H7 (cell line): ENCODE data around the gene NF2. TPM values are rescaled to one million over a fixed set of nuclear protein-coding genes. Genes with fewer than 3 reads are reported as not detected.

Experiments used
- DNase-seq: peaks from one replicate; pipeline ENCODE4 v3.0.0; 2012
- H3K27me3 ChIP-seq: 2 replicates; pipeline ENCODE4 v1.6.0; 2011; ENCODE audit warnings: mild to moderate bottlenecking, low read length; ENCODE audit not compliant: control insufficient read depth, insufficient read depth
- H3K36me3 ChIP-seq: replicated peaks from 2 replicates; pipeline ENCODE4 v1.5.1; 2011; ENCODE audit warnings: low read length; ENCODE audit not compliant: control insufficient read depth, insufficient read depth
- H3K4me3 ChIP-seq: 2 replicates; pipeline ENCODE4 v1.5.1; 2011; ENCODE audit warnings: low read depth, mild to moderate bottlenecking, control low read depth, low read length, moderate library complexity; ENCODE audit not compliant: insufficient read depth
- total RNA-seq: library from RNA; depleted of rRNA; stranded (reverse); fragments of >200 nt; shearing (Covaris generic); gene quantifications from 2 replicates; pipeline ENCODE4 v1.2.3, GENCODE V29; 2014

Gene NF2
- total RNA-seq, 1 experiment from 2014 or later, result 52.0 TPM

DNA sequence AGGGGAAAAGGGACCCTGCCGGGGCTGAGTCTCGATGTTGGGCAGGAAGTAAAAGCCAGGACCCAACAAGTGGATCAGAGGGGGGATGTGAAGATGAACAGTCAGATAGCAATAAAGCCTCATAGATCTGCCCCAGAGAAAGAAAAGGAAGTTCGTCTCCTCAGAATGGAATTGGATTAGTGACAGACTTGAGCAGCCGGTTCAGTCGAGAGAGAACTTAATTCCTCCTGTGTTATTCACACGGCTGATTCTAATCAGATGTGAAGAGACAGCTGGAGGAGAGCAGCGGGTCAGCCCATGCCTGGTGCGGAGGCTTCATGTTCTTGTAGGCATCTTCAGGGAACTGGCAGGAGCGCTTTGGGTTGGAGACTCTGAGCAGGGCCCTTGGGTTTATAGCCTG is 87.0 kb downstream of the NF2 start:
- no peak for DNase-seq
- no peak overlapping the region for H3K4me3 ChIP-seq
- no peaks in the 10 kb centered on the region for H3K27me3 ChIP-seq
- no peaks in the 10 kb centered on the region; the same call in 1 of the 2 replicates for H3K36me3 ChIP-seq

DNA sequence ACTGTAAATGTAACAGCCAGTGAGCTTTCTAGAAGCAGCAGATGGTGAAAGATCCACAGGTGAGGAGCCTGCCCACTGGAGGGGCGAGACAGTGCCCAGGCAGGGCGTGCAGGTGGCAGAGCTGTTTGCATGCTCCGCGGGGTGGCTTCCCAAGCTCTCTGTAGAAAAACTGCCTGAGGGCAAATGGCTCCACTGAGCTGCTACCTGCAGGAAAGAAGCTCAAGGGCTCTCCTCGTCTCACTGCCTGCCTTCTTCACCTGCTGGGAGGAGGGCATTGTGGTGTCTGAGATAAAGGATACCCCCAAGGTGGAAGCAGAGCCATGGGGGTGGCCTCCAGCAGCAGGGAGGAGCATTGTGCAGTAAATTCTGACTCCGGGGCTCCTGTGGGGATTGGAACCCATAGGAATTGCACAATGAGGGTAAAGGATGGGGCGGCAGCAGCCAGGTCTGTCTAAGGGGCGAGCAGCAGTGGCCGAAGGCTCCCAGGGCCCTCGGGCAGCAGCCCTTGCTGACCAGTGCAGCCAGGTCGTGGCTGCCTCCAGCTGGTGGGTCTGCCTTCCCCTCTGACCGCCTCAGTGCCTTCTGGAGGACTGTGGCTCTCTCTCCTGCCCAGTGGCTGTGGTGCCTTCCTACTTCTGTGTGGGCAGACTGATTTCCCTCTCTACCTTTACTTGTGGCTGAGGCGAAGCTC is 88.3 kb downstream of the NF2 start:
- Histone ChIP-seq H3K27me3 (no peaks in the 10 kb centered on the region), H3K4me3 (no peak overlapping the region), H3K36me3 (no peaks in the 10 kb centered on the region; the same call in 1 of the 2 replicates)
- DNase-seq, result peak; percentile 76

DNA sequence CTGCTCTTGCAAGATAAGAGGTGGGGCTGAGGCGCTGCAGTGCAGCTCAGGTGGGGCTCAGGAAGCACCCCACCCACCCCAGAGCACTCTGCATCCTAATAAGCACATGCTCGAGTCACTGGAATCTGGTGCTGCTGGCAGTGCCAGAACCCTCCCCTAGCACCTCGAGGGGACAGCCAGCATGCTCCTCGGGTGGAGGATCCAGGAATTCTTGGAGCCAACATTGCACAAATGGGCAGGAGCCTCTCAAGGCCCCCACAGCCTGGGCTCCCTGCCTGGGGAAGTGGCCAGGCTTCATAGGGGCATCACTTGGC is 88.9 kb downstream of the NF2 start:
- no peaks in the 10 kb centered on the region; the same call in 1 of the 2 replicates for H3K36me3 ChIP-seq
- DNase-seq, result peak; percentile 61
- no peak overlapping the region for H3K4me3 ChIP-seq
- H3K27me3 ChIP-seq, result no peaks in the 10 kb centered on the region

DNA sequence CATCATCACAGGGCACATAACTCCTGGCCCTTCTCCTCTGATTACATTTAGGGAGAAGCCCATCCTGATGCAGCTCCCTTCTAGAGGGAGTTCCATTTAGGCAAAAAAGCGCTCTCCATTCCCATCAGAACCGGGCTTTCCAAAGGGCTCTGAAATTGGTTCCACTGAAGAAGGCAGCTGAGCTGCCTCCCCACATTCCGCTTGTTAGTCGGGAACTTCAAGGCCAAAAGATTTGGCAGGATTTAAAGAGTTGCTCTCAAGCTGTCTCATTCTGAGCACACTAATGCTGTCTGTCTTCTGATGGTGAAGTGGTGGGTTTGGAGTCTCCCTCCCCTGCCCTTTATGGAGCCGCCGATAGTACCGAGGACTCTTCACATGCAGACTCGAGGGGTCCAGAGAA is 89.7 kb downstream of the NF2 start:
- H3K27me3 ChIP-seq, result no peaks in the 10 kb centered on the region
- no peak overlapping the region for H3K4me3 ChIP-seq
- H3K36me3 ChIP-seq, result no peaks in the 10 kb centered on the region
- DNase-seq, result no peak

DNA sequence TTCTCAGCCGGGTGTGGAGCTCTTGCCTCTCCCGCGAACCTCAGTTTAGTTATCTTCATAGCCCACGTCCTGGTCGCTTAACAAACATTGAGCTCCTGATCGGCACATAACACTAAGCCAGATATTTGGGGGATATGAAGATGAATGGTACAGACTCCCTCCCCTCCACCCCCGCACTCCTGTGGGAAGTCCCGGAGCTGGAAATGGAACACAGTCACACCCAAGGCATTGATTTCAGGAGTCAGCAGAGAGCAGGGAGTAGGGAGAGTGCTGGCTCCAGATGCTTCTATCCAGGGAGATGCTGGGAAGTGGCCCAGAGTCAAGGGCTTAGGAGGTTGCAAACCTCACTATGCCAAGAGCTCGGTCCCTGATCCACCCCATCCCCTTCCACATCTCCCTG is 90.2 kb downstream of the NF2 start:
- no peaks in the 10 kb centered on the region for H3K36me3 ChIP-seq
- no peaks in the 10 kb centered on the region for H3K27me3 ChIP-seq
- no peak for DNase-seq
- H3K4me3 ChIP-seq, result no peak overlapping the region

DNA sequence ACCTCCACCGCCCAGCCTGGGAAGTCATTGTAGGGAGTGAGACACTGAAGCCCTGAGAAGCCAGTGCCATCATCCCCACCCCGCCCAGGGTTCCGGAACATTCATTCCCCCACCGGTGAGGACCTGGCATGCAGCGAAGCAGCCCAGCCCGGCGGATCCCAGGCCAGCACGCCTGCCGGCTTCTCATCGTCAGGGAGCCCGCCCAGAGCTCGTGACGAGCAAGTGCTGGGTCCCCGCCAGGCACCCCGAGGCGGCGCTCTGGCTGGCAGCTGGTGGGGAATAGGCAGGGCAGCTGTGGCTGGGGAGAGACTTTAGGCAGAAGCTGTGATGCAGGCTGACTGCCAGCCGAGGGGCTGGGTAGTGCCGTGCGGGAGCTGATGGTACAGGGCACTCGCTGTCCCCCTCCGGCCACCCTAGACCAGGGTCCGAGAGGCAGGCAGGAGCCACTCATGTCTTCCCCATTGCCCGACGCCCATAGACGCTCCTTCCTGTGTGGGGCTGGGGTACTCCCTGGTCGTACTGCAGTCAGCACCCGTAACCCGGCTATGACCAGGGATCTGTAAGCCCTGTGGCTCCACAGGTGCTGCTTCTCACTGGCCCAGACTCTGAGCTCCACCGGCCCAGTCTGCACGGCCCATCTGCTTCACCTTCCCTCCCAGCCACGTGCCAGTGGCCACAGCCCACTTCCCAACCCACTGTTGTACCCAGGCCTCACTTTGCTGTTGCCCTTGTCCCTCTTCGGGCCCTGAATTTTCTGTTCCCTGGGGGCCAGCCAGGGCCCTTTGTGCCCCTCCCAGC is 91.9 kb downstream of the NF2 start:
- DNase-seq, result no peak
- H3K27me3 ChIP-seq, result no peaks in the 10 kb centered on the region
- no peaks in the 10 kb centered on the region for H3K36me3 ChIP-seq
- no peak overlapping the region for H3K4me3 ChIP-seq

DNA sequence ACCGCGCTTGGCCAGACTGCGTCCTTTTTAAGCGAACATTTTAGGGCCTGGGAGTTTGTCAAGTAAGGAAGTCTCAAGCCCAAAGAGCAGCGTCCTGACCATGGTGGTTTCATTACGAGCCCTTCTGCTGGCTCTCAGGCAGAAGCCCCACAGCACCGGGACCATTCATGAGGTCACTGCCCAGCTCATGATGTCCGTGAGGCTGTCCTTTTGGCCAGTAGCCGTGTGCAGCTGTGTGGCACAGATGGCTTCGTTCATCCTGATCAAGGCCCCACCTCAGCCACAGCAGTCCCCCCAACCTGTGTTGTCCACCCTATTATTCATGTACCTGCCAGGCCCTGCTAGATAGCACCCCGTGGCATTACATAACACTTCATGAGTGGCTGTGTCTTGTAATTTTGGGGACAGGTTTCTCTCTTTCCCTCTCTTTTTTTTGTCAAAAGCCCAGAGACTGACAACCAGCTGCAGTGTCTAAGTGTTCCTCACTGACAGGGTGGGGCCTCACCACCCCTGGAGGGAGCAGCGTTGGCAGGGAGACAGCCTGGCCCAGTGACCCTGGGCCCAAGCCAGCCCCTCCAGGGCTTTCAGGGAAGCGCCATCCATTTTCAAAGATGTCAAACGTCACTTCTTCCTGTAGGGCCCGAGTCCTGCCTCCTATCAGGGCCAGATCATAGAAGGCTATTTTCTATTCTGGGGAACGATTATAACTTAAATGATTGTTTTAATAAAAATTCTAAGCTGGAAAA is 94.6 kb downstream of the NF2 start:
- H3K4me3 ChIP-seq, result no peak overlapping the region
- H3K27me3 ChIP-seq, result peaks cover 7% of the 10 kb centered on the region
- DNase-seq, result no peak
- H3K36me3 ChIP-seq, result no peaks in the 10 kb centered on the region

DNA sequence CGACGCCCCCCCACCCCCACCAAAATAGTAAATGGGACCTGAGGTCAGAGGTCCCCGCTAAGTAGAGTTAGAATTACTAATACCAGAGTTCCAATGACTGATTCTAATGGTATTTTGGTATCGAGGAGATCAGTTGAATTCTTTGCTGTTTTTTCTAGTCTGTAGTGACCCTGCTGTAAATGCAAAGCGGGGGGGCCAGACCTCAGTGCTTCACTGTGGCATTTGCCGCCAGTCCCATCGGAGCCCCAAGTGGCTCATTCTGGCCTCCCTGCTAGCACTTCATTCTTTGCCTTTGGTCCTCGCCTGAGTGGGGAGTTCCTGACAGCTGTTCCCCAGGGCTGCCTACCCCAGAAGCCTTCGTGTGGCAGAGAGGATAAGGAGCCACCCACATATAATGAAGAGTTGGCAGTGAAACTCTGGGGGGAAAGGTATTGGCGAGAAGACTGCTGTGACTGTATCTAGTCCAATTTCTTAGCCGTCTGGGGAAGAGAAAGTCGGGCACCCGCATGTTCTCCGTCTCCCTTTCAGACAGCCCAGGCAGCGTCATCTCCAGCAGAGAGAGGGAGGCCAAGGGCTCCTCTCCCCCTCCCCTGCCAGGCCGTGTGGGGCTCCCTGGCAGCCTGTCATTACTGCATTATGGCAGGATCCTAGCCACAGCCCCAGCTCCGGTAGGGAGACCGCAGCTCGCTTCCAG is 96.9 kb downstream of the NF2 start:
- Histone ChIP-seq H3K4me3 (no peak overlapping the region), H3K36me3 (no peaks in the 10 kb centered on the region), H3K27me3 (peaks cover 12% of the 10 kb centered on the region)
- DNase-seq, result peak; percentile 70

DNA sequence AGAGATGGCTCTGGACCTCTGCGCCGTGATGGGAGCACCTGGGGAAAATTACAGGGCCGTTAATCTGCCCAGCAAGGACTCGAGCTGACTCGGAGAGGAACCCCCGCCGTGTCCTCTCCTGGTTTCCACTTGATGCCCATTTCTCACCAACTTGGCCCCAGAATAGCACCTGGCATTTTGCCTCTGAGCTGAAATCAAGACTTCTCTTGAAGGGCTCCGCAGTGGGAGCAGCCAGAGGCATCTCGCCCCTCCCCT is 97.4 kb downstream of the NF2 start:
- H3K27me3 ChIP-seq, result peaks cover 12% of the 10 kb centered on the region
- peak; percentile 75 for DNase-seq
- no peak overlapping the region for H3K4me3 ChIP-seq
- no peaks in the 10 kb centered on the region for H3K36me3 ChIP-seq

DNA sequence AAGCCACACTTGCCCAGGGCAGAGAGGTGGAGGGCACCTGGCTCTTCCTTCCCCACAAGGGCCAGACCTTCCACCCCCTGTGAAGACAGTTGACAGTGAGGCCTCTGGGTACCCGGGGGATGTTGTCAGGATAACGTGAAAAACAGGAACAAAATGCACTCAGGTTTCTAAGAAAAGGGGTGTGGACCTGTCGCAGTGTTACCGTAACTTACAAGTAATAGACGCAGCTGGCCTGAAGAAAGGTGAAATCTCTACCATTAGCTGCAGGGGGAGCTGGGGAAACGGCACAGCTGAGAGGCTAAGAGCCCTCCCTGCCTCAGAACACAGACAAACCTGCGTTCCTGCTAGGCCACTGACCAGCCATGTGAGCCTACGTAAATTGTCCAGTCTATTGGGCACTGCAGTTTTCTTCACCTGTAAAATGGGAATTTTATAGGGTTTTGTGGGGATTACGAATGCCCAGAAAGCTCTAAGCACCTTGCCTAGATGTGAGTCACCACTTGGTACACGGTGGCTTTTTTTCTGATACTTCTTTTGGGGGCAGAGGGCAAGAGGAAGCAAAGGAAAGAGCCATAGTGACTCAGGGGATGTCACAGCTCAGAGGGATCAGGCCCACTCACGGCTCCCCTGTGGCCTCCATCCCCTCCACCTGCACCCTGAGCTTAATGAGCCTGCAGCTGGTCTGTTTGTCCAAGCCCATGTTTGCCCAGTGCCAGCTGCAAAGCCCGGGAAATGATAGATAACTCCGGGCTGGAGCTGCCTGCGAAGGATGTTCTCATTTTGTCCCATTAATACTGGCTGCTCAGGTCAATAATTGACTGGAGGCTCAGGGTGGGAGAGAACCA is 97.9 kb downstream of the NF2 start:
- Histone ChIP-seq H3K4me3 (no peak overlapping the region), H3K27me3 (peaks cover 12% of the 10 kb centered on the region), H3K36me3 (no peaks in the 10 kb centered on the region)
- DNase-seq, result peak; percentile 86

DNA sequence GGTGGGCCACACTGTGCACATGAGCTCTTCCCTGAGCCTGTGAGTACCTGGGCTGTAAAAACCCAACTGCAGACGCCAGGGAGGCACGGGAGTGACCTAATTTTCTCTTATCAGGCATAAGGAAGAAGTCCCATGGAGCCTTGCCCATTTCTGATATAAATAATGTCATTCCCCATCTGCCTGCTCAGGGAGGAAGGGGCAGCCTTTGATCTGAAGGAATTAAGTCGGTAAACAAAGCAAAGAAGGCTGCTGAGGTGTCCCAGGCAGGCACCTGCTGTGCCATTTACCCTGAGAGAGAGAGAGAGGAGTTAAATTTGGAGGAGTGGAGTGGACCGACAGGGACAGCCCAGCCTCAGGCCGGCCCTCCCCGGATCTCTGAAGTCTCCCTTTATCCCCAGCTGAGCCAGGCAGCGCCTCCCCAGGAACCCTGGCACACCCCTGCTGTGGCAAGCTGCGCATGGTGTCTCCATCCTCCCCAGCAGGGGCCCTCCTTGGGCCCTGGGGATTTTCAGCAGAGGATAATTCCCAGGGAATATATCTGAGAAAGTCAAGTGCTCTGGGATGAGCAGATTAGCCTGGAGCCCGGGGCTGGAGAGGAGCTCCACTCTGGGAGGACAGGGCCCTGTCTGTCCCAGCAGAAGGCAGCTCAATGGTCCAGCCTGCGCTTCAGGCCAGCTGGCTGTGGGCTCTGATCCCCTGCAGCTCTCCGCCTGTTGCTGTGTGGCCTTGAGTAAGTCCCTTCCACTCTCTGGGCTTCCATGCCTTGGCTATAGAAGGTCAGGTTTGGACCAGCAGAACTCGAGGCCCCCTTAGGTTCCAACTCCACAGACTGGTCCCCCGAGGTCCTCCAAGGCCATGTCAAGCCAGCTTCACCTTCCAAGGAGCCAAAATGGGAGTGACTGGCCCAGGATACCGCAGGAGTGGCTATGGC is 98.8 kb downstream of the NF2 start:
- Histone ChIP-seq H3K36me3 (no peaks in the 10 kb centered on the region), H3K27me3 (peaks cover 12% of the 10 kb centered on the region), H3K4me3 (no peak overlapping the region)
- DNase-seq, result peak; percentile 84

DNA sequence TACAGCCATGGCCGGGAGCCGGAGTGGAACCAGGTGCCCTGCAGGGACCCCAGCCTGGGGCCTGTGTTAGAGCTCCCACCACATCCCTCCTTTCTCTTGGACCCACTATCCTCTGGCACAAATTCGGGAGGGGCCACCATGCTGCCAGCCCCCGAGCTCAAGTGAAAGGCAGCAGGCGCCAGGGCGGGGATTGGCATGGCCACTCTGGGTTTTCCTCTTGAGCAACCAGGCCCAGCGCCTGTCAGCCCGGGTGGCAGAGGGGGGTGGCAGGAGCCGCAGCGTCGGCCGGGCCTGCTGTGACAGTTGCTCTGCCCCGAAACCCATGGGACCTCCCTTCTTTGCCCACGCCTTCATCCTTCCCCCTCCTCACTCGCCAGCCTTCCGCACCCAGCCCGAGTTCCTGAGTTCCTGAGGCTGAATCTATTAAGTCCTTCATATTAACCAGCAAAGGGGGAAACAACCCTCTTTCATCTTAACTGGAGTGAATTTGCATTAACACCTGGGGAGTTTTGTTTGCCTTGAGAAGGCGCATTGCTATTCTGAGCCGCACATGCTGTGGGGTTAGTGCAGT is 99.6 kb downstream of the NF2 start:
- no peak overlapping the region for H3K4me3 ChIP-seq
- H3K36me3 ChIP-seq, result no peaks in the 10 kb centered on the region
- H3K27me3 ChIP-seq, result peaks cover 12% of the 10 kb centered on the region
- peak; percentile 79 for DNase-seq

DNA sequence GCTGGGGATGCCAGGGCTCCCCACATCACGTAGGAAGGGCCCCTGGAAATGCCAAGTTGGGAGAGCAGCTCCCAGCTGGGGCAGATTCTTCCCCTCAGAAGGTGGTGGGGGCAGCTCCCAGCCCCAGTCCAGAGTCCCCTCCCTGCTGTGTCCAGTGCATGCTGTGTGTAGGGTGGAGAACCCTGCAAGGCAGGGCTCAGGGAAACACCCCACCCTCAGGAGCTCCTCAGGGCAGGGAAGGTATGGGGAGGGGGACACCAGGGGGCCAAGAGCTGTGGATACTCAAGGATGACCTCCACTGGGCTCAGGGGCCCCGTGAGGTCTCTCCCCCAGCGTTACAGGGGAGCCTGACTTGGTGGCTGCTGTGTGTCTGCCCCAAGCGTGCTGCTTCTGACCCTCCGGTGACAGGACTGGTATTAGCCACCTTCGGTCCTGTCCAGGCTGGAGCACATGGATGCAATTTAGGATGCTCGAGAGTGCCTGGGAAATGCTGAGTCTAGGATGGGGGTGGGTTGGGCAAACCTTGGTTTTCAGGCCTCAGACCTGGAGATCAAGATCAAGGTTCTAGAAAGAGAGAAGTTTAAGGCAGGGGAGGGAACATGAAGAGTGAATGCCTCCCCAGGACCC is 100.2 kb downstream of the NF2 start:
- Histone ChIP-seq H3K36me3 (no peaks in the 10 kb centered on the region), H3K4me3 (no peak overlapping the region), H3K27me3 (peaks cover 12% of the 10 kb centered on the region)
- peak; percentile 69 for DNase-seq
